SKM-1 (cell line): ENCODE data around the gene VCPKMT.

Source experiments
- DNase-seq: peaks from one replicate; lab custom pipeline; 2025; ENCODE audit not compliant: unreplicated experiment; lab: John Stamatoyannopoulos, UW

The VCPKMT gene

GRCh38 chr14:50067723-50068495 lies 48.5 kb downstream of the VCPKMT start:
- no peak for DNase-seq

GRCh38 chr14:50065583-50065982 lies 50.8 kb downstream of the VCPKMT start:
- no peak for DNase-seq

GRCh38 chr14:50064993-50065392 lies 51.4 kb downstream of the VCPKMT start:
- no peak for DNase-seq

GRCh38 chr14:50063876-50064420 lies 52.4 kb downstream of the VCPKMT start:
- DNase-seq: no peak

- DNase-seq: no peak
Measured at GRCh38 chr14:50062438-50063085, 53.8 kb downstream of the VCPKMT start.

- peak; percentile 34 for DNase-seq
Measured at GRCh38 chr14:50061664-50062437, 54.5 kb downstream of the VCPKMT start.

GRCh38 chr14:50060871-50061663 lies 55.3 kb downstream of the VCPKMT start:
- DNase-seq: peak; percentile 26

GRCh38 chr14:50059763-50060616 lies 56.4 kb downstream of the VCPKMT start:
- DNase-seq: no peak
